HG02571 (cell line): Measurements from ENCODE around the gene ANKRD6.

Source experiments
- ATAC-seq: cut with Tn5 transposase; IDR thresholded peaks from one replicate; pipeline ENCODE4 v1.9.1; 2021; ENCODE audit warnings: mild to moderate bottlenecking, moderate library complexity; ENCODE audit not compliant: unreplicated experiment

The ANKRD6 gene

DNA sequence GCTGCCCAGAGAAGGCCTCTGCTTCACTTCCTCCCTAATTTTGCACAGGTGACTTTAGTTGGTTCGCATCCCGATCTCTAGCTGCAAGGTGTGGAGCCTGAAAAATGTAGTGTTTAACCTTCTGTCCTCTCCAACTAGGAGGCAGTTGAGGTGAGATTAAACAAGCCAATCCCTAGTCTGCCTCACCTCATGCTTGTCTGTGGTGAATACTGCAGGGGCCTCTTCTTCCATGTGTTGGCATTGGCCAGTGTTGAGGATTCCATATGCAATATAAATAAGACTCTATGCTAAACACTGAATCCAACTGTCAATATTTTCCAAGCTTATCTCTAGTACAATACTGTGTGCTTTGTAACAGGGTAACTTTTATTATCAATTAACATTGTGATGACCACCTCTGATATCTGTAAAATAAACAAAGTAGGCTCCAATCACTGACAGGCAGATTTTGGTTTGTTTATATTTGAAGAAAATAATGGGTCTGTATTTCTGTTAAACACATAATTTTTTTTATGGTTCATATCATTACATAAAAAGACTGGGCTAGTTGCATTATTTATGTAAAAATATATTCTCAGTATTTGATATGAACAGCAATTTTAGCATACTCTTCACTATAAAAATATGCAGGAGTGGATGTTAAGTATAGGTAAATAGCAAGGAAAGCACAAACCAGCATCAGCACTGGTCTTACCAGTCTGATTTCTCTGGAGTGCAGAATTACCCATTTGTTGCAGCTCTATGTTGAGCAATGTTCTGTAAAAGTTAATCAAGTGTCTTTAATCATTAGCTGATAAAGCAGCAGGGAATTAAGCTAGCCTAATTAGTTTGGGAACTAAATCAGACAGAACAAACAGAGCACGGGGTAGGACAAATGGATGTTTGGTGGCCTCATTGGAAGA is 74.0 kb downstream of the ANKRD6 start:
- ATAC-seq, result no peak

DNA sequence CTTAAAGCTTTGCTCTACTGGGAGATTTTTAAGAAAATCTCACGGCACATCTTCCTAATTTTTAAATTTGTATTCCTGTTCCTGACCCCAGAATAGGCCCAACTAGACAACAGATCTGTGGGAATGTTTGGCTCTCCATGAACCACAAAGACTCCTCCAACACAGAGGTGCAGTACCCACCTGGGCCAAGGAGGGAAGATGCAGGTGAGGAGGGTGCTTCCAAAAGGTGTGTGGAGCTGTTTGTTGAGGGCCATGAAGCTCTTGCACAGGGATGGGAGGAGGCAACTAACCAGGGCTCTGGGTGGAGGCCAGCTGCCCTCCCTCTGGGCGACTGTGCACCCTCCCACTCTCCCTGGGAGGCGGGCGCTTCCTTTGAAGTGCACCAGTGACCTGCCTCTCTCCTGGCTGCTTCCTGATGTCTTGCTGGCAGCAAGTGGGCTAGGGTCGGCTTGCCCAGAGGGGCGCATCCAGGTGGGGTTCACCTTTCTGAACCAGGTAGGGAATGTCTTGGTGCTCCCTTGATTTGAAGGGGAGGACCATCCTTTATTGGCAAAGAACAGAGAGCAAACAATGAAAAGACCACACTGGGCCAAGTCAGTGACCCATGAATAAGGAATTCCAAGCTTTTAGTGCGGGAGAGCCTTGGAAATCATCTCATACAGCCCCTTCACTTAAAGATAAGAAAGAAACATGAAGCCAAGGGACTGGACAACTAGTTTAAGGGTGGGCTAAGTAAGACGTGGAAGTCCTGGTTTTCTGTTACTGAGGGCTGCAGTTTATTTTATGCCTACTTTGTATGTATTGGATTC is 76.0 kb downstream of the ANKRD6 start:
- ATAC-seq, result no peak

GRCh38 chr6:89509777-89510281 is 76.9 kb downstream of the ANKRD6 start:
- no peak for ATAC-seq

- no peak for ATAC-seq
Observed at GRCh38 chr6:89510393-89510792, 77.4 kb downstream of the ANKRD6 start.

DNA sequence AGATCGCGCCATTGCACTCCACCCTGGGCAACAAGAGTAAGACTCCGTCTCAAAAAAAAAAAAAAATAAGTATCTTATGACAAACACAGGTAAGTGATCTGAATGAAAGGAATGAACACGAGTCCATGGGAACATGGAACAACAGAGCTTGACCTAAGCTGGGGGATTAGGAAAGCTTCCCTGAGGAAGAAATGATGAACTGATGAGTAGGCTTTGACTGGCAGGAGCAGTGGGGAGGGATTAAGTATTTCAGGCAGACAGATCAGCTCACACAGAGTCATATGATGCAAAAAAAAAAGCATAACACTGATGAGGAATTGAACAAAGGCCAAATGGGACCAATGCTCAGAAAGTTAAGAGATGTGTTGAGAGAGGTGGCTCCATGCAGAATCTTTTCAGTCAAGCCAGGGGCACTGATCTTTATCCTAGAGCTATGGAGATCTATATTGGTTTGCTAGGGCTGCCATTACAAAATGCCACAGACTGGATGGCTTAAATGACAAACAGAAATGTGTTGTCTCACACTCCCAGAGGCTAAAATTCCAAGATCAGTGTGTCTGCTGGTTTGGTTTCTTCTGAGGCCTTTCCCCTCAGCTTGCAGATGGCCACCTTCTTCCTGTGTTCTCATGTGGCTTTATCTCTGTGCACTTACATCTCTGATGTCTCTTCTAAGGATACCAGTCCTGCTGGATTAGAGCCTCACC is 85.6 kb downstream of the ANKRD6 start:
- ATAC-seq, result no peak

- ATAC-seq, result no peak
Observed at GRCh38 chr6:89520736-89521135, 87.8 kb downstream of the ANKRD6 start.

DNA sequence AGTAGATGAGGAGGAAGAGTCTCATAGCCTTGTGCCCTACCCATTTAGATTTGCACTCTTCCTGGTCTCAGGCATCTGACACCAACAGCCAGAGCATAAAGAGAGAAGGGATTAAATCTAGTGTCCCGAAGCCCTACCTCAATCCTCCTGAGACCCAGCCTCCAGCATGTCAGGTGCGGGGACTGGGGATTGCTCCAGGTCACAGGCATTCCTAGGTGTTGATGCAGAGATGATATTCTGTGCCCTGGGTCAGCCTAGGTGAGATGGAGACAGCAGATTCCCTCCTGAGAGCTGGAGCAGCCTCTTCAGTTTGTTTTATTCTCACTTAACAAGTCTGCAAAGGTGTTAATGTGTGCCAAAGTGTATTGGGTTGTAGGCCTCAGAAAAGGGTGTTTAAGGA is 89.8 kb downstream of the ANKRD6 start:
- no peak for ATAC-seq

- no peak for ATAC-seq
Observed at GRCh38 chr6:89525786-89526562, 93.0 kb downstream of the ANKRD6 start.

DNA sequence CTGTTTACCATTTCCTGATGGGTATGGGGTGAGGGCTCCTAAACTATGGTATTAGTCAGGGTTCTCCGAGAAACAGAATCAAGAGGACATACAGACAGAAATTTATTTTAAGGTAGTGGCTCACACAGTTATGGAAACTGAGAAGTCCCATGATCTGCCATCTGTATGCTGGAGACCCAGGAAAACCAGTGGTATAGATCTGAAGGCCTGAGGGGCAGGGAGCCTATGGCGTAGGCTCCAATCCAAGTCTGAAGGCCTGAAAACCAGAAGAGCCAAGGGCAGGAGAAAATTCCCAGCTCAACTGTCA is 93.6 kb downstream of the ANKRD6 start:
- no peak for ATAC-seq

- no peak for ATAC-seq
Observed at GRCh38 chr6:89527634-89528033, 94.7 kb downstream of the ANKRD6 start.

DNA sequence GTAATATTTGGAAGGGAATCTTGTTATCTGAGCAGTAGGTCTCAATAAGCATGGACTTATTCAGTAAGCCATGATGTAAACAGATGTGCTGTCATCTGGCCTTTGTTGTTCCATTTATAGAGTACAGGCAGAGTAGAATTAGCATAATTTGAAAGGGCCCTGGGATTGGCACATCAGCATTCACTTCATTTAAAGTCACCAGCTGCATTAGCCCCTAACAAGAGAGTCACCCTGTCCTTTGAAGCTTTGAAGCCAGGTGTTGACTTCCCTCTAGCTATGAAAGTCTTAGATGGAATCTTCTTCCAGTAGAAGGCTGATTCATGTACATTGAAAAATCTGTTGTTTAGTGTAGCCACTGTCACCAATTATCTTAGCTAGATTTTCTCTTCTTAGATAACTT is 95.9 kb downstream of the ANKRD6 start:
- ATAC-seq, result no peak

GRCh38 chr6:89530982-89531381 is 98.0 kb downstream of the ANKRD6 start:
- ATAC-seq, result no peak

- no peak for ATAC-seq
Observed at GRCh38 chr6:89536231-89536630, 103.3 kb downstream of the ANKRD6 start.

DNA sequence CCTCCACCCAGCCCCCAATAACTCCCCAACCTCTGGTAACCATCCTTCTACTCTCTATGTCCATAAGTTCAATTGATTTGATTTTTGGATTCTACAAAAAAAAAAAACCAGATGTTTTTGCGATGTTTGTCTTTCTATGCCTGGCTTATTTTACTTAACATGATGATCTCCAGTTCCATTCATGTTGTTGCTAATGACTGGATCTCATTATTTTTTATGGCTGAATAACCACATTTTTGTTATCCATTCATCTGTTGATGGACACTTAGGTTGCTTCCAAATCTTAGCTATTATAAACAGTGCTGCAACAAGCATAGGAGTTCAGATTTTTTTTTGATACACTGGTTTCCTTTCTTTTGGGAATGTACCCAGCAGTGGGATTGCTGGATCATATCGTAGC is 106.8 kb downstream of the ANKRD6 start:
- ATAC-seq, result no peak

DNA sequence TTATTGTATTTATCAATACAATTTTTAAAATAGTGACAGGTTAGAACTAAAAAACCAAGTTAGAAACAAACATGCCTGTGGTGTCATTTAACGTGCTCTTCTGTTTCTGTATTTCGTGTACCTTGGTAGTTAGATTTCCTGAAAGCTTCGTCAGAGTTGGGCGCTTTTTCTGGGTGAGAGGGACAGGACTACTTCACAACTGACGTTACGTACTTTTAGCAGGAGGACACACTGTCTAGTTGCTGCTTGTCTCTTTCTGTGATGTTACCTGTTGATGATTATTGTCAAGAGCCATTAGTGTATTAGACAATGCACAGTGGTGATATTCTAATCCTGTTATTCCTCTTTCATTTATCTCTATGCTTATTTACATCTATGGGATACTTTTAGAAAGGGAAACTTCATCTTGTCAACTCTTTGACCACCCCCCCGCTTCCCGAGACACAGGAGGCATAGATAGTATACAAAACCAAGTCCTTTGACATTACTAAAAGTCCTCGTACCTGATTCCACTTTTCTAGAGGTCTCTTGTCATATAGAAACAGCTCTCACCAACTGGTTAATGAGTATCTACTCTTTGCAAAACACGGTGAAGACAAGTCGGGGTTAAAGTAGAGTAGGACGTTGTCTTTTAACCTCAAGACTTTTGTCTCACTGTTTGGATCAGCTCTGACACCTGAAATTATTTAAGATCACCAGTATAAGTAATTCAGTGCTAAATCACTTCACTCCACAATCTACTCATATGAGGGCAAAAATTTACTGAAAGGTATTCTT is 109.3 kb downstream of the ANKRD6 start:
- ATAC-seq, result no peak

GRCh38 chr6:89542866-89543265 is 109.9 kb downstream of the ANKRD6 start:
- ATAC-seq, result no peak

DNA sequence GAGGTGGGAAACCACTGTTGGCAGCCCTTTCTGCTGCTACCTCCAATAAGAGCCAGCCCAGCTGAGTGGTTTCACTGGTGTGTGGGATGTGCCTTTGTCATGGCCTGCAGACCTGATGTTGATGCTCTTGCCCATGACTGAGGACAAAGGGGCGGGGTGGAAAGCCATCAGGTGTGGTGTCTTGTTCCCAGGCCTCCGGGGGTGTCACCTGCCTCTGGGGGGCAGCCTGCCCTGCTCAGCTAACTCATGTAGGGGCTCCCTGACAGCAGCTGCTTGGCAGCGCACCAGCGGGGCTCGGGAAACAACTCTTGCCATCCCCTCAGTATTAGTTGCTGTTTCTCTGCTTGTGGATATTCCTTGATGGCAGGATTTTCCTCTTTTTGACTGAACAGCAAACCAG is 114.3 kb downstream of the ANKRD6 start:
- ATAC-seq, result no peak

- ATAC-seq, result no peak
Observed at GRCh38 chr6:89553431-89553830, 120.5 kb downstream of the ANKRD6 start.

DNA sequence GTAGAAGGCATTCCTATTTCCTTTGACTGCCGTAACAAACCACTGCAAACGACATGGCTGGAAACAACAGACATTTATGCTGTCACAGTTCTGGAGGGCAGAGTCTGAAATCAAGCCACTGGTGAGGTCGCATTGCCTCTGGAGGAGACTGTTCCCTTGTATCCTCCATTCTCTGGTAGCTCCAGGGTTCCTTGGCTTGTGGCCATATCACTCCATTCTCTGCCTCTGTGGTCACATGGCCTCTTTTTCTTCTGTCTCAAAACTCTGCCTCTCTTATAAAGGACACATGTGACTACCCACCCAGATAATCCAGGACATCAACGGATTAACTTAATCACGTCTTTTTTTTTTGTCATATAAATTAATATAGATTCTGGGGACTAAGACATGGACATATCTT is 121.2 kb downstream of the ANKRD6 start:
- ATAC-seq, result no peak

DNA sequence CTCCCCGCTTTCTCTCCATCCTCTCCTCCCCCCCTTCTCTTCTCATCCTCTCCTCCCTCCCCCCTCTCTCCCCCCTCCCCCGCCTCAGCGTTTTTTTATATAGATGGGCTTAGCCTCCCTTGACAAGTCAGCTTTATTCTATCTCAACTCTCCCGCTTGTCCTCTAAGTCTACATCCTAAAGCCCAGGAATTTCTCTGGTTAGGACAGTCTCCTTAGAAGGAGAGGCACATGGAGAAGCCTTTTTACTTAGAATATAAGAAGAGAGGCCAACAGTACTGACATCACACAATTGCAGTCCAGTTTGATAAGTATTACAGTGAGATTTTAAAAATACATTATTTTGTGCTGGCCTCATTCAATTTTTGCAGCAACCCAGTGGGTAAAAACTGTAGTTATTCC is 122.1 kb downstream of the ANKRD6 start:
- no peak for ATAC-seq
